HCT116 (cell line): ENCODE measurements around the gene KSR1. TPM values are rescaled to one million over a fixed set of nuclear protein-coding genes. Genes with fewer than 3 reads are reported as not detected.

Experiments
- ATAC-seq: fragments of 200-7000 bp; cut with Tn5 transposase; 2 replicates; pipeline ENCODE4 v1.9.1; 2020; ENCODE audit warnings: mild to moderate bottlenecking, moderate library complexity
- BruUV-seq: library from RNA; stranded (reverse); fragments of 400-500 nt; replicated peaks from 2 replicates; lab custom pipeline; 2021; lab: Mats Ljungman, UMichigan
- CTCF ChIA-PET: fragments of 300-600 bp; sonication (Branson Sonifier 250); formaldehyde crosslinking; loops from one replicate; lab custom pipeline; 2021; ENCODE audit warnings: antibody characterized with exemption; lab: Charles Lee
- POLR2A ChIA-PET: fragments of 300-600, 350-600 bp; sonication (Branson Sonifier 250); formaldehyde crosslinking; loops from one replicate; lab custom pipeline; 2021; ENCODE audit warnings: antibody characterized with exemption; lab: Charles Lee
- RAD21 ChIA-PET, 2 experiments: fragments of 300-600 bp; sonication (Branson Sonifier 250); formaldehyde crosslinking; loops; one replicate each; lab custom pipeline; 2023; ENCODE audit warnings: low total read pairs in 2 of 2; ENCODE audit not compliant: uncharacterized antibody in 2 of 2, unreplicated experiment in 2 of 2, low non-redundant PET in 1 of 2; lab: Charles Lee
- DNase-seq: peaks from one replicate; pipeline ENCODE4 v3.0.0-alpha.2; 2010; ENCODE audit warnings: low read depth, low spot score
- H2AFZ ChIP-seq: fragments of 200-600 bp; shearing (Covaris generic), sonication (generic); 2 replicates; pipeline ENCODE4 v1.6.1; 2017; ENCODE audit warnings: low read depth, mixed run types, mixed read lengths, antibody characterized with exemption, low read length; ENCODE audit not compliant: poor library complexity, severe bottlenecking
- H3K27ac ChIP-seq: 2 replicates; pipeline ENCODE4 v1.5.1; 2012; ENCODE audit warnings: low read depth, low read length
- H3K27me3 ChIP-seq: fragments of 200-600 bp; sonication (generic); 2 replicates; pipeline ENCODE4 v1.6.1; 2016; ENCODE audit warnings: mixed run types, low read length, mixed read lengths; ENCODE audit not compliant: insufficient read depth
- H3K36me3 ChIP-seq, 2 experiments: fragments of 200-500 bp in 1 of 2; fragments of 200-600 bp in 1 of 2; sonication (Bioruptor generic) in 1 of 2; sonication (generic) in 1 of 2; 2 replicates each; pipeline versions ENCODE4 v1.5.1 to v1.6.1; 2014 to 2016; ENCODE audit warnings: low read length in 2 of 2, inconsistent platforms in 1 of 2, mixed read lengths in 1 of 2, mixed run types in 1 of 2; ENCODE audit not compliant: insufficient read depth in 2 of 2, control insufficient read depth in 1 of 2
- H3K4me1 ChIP-seq, 2 experiments: fragments of 200-600 bp in 1 of 2; sonication (generic) in 1 of 2; 2 replicates each; pipeline versions ENCODE4 v1.5.1 to v1.6.1; 2012 to 2017; ENCODE audit warnings: low read length in 2 of 2, inconsistent platforms in 1 of 2, mild to moderate bottlenecking in 1 of 2, mixed read lengths in 1 of 2, mixed run types in 1 of 2, moderate library complexity in 1 of 2; ENCODE audit not compliant: insufficient read depth in 2 of 2, control insufficient read depth in 1 of 2
- H3K4me2 ChIP-seq: fragments of 200-600 bp; sonication (generic); 2 replicates; pipeline ENCODE4 v1.6.1; 2017; ENCODE audit warnings: mixed run types, low read length, mixed read lengths
- H3K4me3 ChIP-seq, 2 experiments: fragments of 200-600 bp in 1 of 2; sonication (generic) in 1 of 2; replicated peaks in 1 of 2; 2 replicates each; pipeline ENCODE4 v1.5.1; 2011 to 2016; ENCODE audit warnings: low read length in 2 of 2, control low read depth in 1 of 2, low read depth in 1 of 2, mild to moderate bottlenecking in 1 of 2, mixed read lengths in 1 of 2, mixed run types in 1 of 2
- H3K79me2 ChIP-seq: fragments of 200-600 bp; sonication (generic); 2 replicates; pipeline ENCODE4 v1.6.1; 2017; ENCODE audit warnings: mild to moderate bottlenecking, mixed run types, low read length, moderate library complexity, mixed read lengths; ENCODE audit not compliant: insufficient read depth
- H3K9ac ChIP-seq: fragments of 200-600 bp; sonication (generic); 2 replicates; pipeline ENCODE4 v1.6.1; 2016; ENCODE audit warnings: low read length, mixed read lengths
- H3K9me2 ChIP-seq: fragments of 200-600 bp; sonication (generic), shearing (Covaris generic); 2 replicates; pipeline ENCODE4 v1.6.1; 2017; ENCODE audit warnings: mixed run types, mild to moderate bottlenecking, moderate library complexity; ENCODE audit not compliant: insufficient read depth
- H3K9me3 ChIP-seq, 2 experiments: fragments of 200-500 bp in 1 of 2; fragments of 200-600 bp in 1 of 2; sonication (Bioruptor generic) in 1 of 2; sonication (generic) in 1 of 2; 2 replicates each; pipeline ENCODE4 v1.6.1; 2014 to 2017; ENCODE audit warnings: low read length in 2 of 2, mixed read lengths in 2 of 2, inconsistent platforms in 1 of 2, low read depth in 1 of 2, mild to moderate bottlenecking in 1 of 2, mixed run types in 1 of 2, moderate library complexity in 1 of 2; ENCODE audit not compliant: control insufficient read depth in 1 of 2, insufficient read depth in 1 of 2
- H4K20me1 ChIP-seq: fragments of 200-600 bp; sonication (generic), shearing (Covaris generic); 2 replicates; pipeline ENCODE4 v1.6.1; 2017; ENCODE audit warnings: mixed run types, mild to moderate bottlenecking, moderate library complexity; ENCODE audit not compliant: insufficient read depth
- ATF3 ChIP-seq: IDR thresholded peaks from 2 replicates; pipeline ENCODE4 v1.6.1; 2012
- CBX3 ChIP-seq: IDR thresholded peaks from 2 replicates; pipeline ENCODE4 v1.6.1; 2012; ENCODE audit warnings: low read depth
- CEBPB ChIP-seq: IDR thresholded peaks from 2 replicates; pipeline ENCODE4 v1.6.1; 2012; ENCODE audit warnings: low read depth
- EGR1 ChIP-seq: IDR thresholded peaks from 2 replicates; pipeline ENCODE4 v1.6.1; 2012; ENCODE audit warnings: low read depth
- ELF1 ChIP-seq: IDR thresholded peaks from 2 replicates; pipeline ENCODE4 v1.6.1; 2012; ENCODE audit warnings: low read depth, borderline replicate concordance
- EZH2 ChIP-seq: fragments of 200-600 bp; sonication (generic); IDR thresholded peaks from 2 replicates; pipeline ENCODE4 v1.6.1; 2017; ENCODE audit warnings: antibody characterized with exemption, mixed run types
- EZH2phosphoT487 ChIP-seq: fragments of 200-600 bp; IDR thresholded peaks from 2 replicates; pipeline ENCODE4 v1.6.1; 2018; ENCODE audit warnings: antibody characterized with exemption, borderline replicate concordance
- FOSL1 ChIP-seq: IDR thresholded peaks from 2 replicates; pipeline ENCODE4 v1.6.1; 2012; ENCODE audit warnings: low read depth
- POLR2A ChIP-seq: IDR thresholded peaks from 2 replicates; pipeline ENCODE4 v1.7.0; 2011; ENCODE audit warnings: borderline replicate concordance; ENCODE audit not compliant: insufficient read depth, insufficient read length; ENCODE audit errors: extremely low read depth
- POLR2AphosphoS5 ChIP-seq: IDR thresholded peaks from 2 replicates; pipeline ENCODE4 v1.6.1; 2011; ENCODE audit warnings: mild to moderate bottlenecking, low read depth, low read length, moderate library complexity
- RAD21 ChIP-seq: IDR thresholded peaks from 2 replicates; pipeline ENCODE4 v1.6.1; 2012; ENCODE audit warnings: low read depth, mild to moderate bottlenecking
- SIN3A ChIP-seq: IDR thresholded peaks from 2 replicates; pipeline ENCODE4 v1.6.1; 2012; ENCODE audit warnings: low read depth
- TCF7L2 ChIP-seq: IDR thresholded peaks from 2 replicates; pipeline ENCODE4 v1.7.0; 2011; ENCODE audit warnings: borderline replicate concordance, inconsistent platforms; ENCODE audit not compliant: insufficient read depth, insufficient read length; ENCODE audit errors: extremely low read depth
- ZBTB33 ChIP-seq: IDR thresholded peaks from 2 replicates; pipeline ENCODE4 v1.6.1; 2011; ENCODE audit warnings: mild to moderate bottlenecking, low read length, moderate library complexity; ENCODE audit not compliant: insufficient replicate concordance; ENCODE audit errors: extremely low read depth
- ZFX ChIP-seq: fragments of 450-650 bp; IDR thresholded peaks from 2 replicates; pipeline ENCODE4 v1.6.1; 2017
- ZNF274 ChIP-seq: fragments of 200-500 bp; sonication (Bioruptor generic); IDR thresholded peaks from 2 replicates; pipeline ENCODE4 v1.6.1; 2014; ENCODE audit warnings: mild to moderate bottlenecking, low read depth, low read length, inconsistent platforms
- intact Hi-C: fragments of 100-400 bp; cut with micrococcal nuclease; formaldehyde crosslinking; loops from 2 replicates; pipeline ENCODE4 v1.10.0; 2022
- total RNA-seq: library from RNA; stranded (reverse); gene quantifications from one replicate; pipeline ENCODE4 v1.2.1, GENCODE V29; 2021; ENCODE audit not compliant: unreplicated experiment

KSR1 gene
- total RNA-seq, 1 experiment from 2014 or later = 16.5 TPM

GRCh38 chr17:27593232-27593856 is 137.1 kb downstream of the KSR1 start:
- Histone ChIP-seq H3K4me3 (no peak overlapping the region), H3K9me3 (no peaks in the 10 kb centered on the region), H3K9ac (no peak overlapping the region), H3K36me3 (no peaks in the 10 kb centered on the region), H3K9me2 (no peaks in the 10 kb centered on the region), H3K4me1 (no peaks in the 10 kb centered on the region), H3K27ac (no peak overlapping the region), H3K79me2 (no peaks in the 10 kb centered on the region), H4K20me1 (no peaks in the 10 kb centered on the region), H2AFZ (no peak overlapping the region), H3K27me3 (no peaks in the 10 kb centered on the region), H3K4me2 (no peak overlapping the region)
- ChIA-PET RAD21 (no interaction called here), POLR2A (no interaction called here), CTCF (interaction anchor here (1.4 kb wide), 1 partner anchor 348 kb away, joined by 4 read pairs; no protein-coding TSS in a partner anchor)
- no peak; the same call in 1 of the 2 replicates for ATAC-seq
- intact Hi-C loops = no loop called here
- no peak for DNase-seq
- TF ChIP-seq ATF3 = no peak
- TF ChIP-seq EZH2phosphoT487 = no peak
- no peak for TF ChIP-seq TCF7L2
- no peak for TF ChIP-seq EZH2
- no peak for TF ChIP-seq FOSL1
- TF ChIP-seq SIN3A = no peak
- peak; percentile 29; the same call in 1 of the 2 replicates for TF ChIP-seq RAD21
- no TSS peak for BruUV-seq

- Histone ChIP-seq H3K36me3 (no peaks in the 10 kb centered on the region), H2AFZ (no peak overlapping the region), H3K4me2 (no peak overlapping the region), H3K9me3 (no peaks in the 10 kb centered on the region), H3K9ac (no peak overlapping the region), H3K9me2 (no peaks in the 10 kb centered on the region), H3K4me1 (no peaks in the 10 kb centered on the region), H3K27ac (no peak overlapping the region), H3K79me2 (no peaks in the 10 kb centered on the region), H4K20me1 (no peaks in the 10 kb centered on the region), H3K27me3 (no peaks in the 10 kb centered on the region), H3K4me3 (no peak overlapping the region)
- ChIA-PET RAD21 (no interaction called here), CTCF (interaction anchor here (1.4 to 1.7 kb wide), 2 partner anchors 240 to 348 kb away, joined by 4 to 5 read pairs; no protein-coding TSS in a partner anchor), POLR2A (no interaction called here)
- DNase-seq = no peak
- no peak for ATAC-seq
- TF ChIP-seq CEBPB (no peak), EGR1 (no peak), ZBTB33 (no peak), CBX3 (no peak), FOSL1 (no peak), ZNF274 (no peak), ZFX (no peak), RAD21 (no peak), POLR2A (no peak), POLR2AphosphoS5 (no peak), ELF1 (no peak)
- intact Hi-C loops = no loop called here
- BruUV-seq = no TSS peak
Observed at GRCh38 chr17:27593857-27594255, 137.6 kb downstream of the KSR1 start.
